HG02973 (cell line): ENCODE results near the gene SREK1IP1.
"Not testable (repeated sequence)": the region's sequence is repeated elsewhere in the genome, so short reads cannot be mapped to it uniquely, and the experiment has no call there.

Source experiments
- ATAC-seq: cut with Tn5 transposase; IDR thresholded peaks from one replicate; pipeline ENCODE4 v1.9.1; 2021; ENCODE audit warnings: moderate library complexity; ENCODE audit not compliant: unreplicated experiment

Gene SREK1IP1

GRCh38 chr5:64765804-64766504, 2.5 kb downstream of the SREK1IP1 start:
- ATAC-seq, result no peak

- no peak for ATAC-seq
Observed at GRCh38 chr5:64763948-64764503, 4.5 kb downstream of the SREK1IP1 start.

DNA sequence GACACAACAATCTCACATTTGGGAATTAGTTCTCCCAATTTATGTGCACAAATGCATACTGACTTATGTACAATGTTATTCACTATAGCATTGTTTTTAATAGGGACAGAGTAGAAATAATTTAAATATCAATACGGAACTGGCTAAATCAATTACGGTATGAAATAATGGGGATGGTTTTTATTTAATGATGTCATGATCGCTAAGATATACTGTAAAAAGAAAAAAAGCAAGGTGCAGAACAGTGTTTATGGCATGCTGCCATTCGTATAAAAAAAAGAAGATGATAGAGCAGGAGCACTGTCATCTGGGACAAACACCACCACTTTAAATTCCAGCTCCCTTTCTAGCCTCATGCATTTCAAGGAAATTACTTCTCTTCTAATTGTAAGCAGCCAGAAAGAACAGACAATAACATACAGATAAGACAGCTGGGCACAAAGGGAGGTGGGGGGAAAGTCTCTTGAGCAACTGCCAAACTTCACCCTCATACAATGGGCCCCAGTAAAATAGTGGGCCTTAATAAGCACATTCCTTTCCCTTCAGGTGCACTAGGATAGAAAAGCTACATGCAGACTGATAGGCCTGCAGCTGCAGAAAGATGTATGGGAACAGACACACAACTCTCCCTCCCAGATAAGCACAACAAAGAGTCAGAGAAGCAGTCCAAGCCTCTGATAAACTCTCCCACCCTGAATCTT, 8.4 kb downstream of the SREK1IP1 start:
- no peak for ATAC-seq

- ATAC-seq, result no peak
Observed at GRCh38 chr5:64758901-64759300, 9.6 kb downstream of the SREK1IP1 start.

- no peak for ATAC-seq
Observed at GRCh38 chr5:64754066-64754465, 14.4 kb downstream of the SREK1IP1 start.

DNA sequence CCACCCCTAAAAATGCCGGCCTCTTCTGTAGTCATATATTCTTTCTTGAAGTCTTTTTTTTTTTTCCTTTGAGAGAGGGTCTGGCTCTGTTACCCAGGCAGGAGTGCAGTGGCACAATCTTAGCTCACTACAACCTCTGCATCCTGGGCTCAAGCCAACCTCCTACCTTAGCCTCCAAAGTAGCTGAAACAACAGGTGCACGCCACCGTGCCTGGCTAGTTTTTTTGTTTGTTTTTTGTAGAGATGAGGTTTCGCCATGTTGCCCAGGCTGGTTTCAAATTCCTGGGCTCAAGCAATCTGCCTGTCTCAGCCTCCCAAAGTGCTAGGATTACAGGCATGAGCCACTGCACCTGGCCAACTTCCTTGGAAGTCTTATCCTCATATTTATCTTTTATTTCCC, 19.1 kb downstream of the SREK1IP1 start:
- ATAC-seq, result no peak

- ATAC-seq, result no peak
Observed at GRCh38 chr5:64746446-64746845, 22.0 kb downstream of the SREK1IP1 start.

- no peak for ATAC-seq
Observed at GRCh38 chr5:64744914-64745313, 23.6 kb downstream of the SREK1IP1 start.

DNA sequence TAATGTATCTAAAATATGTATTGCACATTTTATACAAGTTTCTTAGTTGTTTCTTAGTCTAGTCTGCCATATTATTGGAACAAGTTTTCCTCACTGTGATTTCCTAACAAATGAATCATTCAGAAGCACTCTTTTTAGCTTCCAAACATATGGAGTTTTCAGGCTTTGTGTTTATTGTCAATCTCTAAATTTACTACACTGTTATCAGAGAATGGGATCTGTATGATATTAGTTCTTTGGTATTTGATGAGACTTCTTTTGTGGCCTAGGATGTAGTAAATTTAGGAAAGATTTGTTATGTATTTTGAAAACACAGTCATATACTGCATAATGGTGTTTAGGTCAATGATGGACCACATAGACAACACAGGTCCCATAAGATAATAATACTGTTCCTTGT, 25.7 kb downstream of the SREK1IP1 start:
- no peak for ATAC-seq

GRCh38 chr5:64742411-64742810, 26.1 kb downstream of the SREK1IP1 start:
- no peak for ATAC-seq

DNA sequence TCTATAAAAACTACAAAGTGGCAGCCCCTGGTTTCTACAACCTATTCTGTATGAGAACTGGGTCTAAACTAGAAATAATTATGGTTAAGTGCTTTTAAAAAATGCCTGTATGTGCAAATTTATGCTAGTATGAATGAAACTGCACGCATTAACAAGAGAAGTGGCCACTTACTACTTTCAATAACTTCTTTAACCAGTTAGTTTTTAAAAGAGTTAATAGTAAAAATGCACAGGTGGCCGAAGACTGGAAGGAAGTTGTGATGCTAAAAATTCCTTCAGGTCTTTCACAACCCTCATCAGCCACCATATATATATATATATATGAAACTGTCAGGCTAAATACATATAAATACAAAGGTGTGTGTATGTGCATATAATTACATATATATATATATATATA, 41.3 kb downstream of the SREK1IP1 start:
- ATAC-seq, result no peak

DNA sequence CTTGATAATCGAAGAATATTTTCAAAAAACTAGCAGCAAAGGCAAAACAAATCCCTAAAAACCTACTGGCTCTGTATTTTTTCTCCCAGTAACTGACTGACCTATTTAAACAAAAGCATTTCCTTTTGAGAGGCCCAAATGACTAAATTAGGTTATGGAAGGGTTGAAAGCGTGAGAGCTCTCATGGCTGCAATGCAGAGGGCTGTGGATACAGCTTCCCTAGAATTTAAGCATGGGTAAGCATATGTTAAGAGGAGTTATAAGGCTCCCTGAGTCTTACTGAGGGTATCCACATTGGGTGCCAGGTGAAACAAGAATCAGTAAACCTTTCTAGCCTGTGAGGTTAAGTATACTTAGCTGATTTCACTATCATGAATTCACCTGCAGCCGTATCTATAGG, 45.9 kb downstream of the SREK1IP1 start:
- no peak for ATAC-seq

- not testable (repeated sequence) for ATAC-seq
Observed at GRCh38 chr5:64714495-64714894, 54.0 kb downstream of the SREK1IP1 start.

- no peak for ATAC-seq
Observed at GRCh38 chr5:64707191-64707590, 61.3 kb downstream of the SREK1IP1 start.

DNA sequence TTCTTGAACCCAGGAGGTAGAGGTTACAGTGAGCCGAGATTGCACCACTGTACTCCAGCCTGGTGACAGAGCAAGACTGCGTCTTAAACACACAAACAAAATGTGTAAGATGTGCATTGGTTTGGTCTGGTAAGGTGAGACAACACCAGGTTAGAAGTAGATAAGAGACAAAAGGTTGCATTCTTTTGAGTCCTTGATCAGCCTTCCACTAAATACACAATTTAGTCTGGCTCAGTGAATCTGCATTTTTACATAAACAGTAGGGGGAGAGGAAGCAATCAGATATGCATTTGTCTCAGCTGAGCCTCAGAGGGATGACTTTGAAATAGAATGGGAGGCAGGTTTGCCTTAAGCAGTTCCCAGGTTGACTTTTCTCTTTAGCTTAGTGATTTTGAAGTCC, 62.4 kb downstream of the SREK1IP1 start:
- not testable (repeated sequence) for ATAC-seq

GRCh38 chr5:64700765-64701164, 67.7 kb downstream of the SREK1IP1 start:
- no peak for ATAC-seq

DNA sequence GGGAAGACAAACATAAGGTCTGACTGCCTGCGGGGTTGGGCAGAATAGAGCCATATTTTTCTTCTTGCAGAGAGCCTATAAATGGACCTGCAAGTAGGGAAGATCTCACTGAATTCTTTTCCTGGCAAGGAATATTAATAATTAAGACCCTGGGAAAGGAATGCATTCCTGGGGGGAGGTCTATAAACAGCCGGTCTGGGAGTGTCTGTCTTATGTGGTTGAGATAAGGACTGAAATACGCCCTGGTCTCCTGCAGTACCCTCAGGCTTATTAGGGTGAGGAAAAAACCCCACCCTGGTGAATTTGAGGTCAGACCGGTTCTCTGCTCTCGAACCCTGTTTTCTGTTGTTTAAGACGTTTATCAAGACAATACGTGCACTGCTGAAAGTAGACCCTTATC, 72.1 kb downstream of the SREK1IP1 start:
- ATAC-seq, result not testable (repeated sequence)

GRCh38 chr5:64693636-64694035, 74.9 kb downstream of the SREK1IP1 start:
- ATAC-seq, result no peak

DNA sequence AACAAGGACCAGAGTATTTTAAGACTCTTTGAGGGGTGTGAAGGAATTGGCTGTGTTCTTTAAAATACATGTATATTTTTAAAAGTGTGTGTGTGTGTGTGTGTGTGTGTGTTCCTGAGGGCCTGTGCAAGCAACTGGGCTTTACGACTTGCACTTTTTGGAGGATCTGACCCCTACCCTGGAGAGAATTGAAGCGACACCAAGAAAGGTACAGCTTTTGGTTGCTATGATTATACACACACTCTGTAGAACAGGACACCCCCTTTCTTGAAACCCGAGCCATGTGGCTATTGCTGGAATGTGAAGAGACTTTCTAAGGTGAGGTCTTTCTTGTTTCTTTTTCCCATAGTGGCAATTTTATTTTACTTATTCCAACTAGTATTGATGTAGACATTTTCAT, 77.2 kb downstream of the SREK1IP1 start:
- ATAC-seq, result no peak

GRCh38 chr5:64690417-64691151, 77.9 kb downstream of the SREK1IP1 start, which contains the start of gene SHISAL2B:
Gene SHISAL2B (plus strand): TSS chr5:64690503. CDS start chr5:64690624, 121 bp downstream.
- no peak for ATAC-seq

GRCh38 chr5:64690104-64690416, 78.4 kb downstream of the SREK1IP1 start:
- ATAC-seq, result no peak

- ATAC-seq, result no peak
Observed at GRCh38 chr5:64688965-64689364, 79.5 kb downstream of the SREK1IP1 start.
